ENCODE data around the gene FGF16.

Gene FGF16

DNA sequence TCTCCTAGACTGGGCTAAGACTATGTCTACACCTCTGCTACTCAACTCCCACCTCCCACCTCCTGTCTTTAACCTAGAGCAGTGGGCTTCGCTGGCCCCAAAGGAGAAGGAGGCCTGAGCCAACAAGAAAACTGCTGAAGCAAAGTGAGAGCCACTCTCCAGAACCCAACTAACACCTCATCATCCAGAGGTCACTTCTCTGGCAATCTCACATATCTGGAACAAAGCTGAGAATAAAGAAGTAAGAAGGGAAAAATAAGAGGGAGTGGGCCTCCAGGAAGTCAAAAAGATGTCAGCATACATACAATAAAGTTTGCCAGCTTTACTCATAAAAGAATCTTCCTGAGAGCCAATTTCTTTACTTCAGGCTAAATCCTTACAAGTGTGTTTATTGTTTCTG is 18.6 kb upstream of the FGF16 start:
- Histone ChIP-seq H3K4me3 (ENCODE audit: low read depth in 1 of 5, low read length in 5 of 5) (no peak overlapping the region), H3K27me3 (ENCODE audit: control insufficient read depth in 5 of 5, insufficient read depth in 4 of 5, low read length in 5 of 5) (peaks cover 0 to 6% (median 0%) of the 10 kb centered on the region in 5 donors), H3K4me1 (ENCODE audit: control insufficient read depth in 5 of 5, insufficient read depth in 5 of 5, low read length in 5 of 5) (peaks cover 0 to 11% (median 7%) of the 10 kb centered on the region in 5 donors), H3K36me3 (ENCODE audit: control insufficient read depth in 5 of 5, insufficient read depth in 5 of 5, low read length in 5 of 5) (no peaks in the 10 kb centered on the region), H3K9ac (ENCODE audit: low read length in 5 of 5) (no peak overlapping the region), H3K27ac (ENCODE audit: low read depth, low read length) (peak overlapping the region; percentile 2), H3K9me3 (ENCODE audit: control insufficient read depth in 5 of 5, low read length in 5 of 5) (no peaks in the 10 kb centered on the region)

DNA sequence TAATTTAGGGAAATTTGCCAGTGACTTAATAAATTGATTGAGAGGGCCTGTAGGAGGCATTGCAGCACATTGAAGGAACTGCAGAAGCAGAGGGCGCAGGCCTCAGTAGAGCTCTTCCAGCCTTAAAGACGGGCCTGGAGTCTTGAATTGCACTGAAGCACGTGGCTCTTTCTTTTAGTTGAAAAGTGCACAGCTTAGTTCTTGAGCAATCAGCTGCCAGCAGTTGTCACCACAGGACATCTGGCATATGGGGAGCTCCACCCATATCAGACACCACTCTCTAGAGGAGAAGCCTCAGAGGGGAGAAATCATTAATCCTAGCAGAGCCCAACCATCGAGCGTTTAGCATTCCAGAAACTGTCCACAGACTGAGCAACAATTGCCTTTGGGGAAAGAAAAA is 16.0 kb upstream of the FGF16 start:
- no peaks in the 10 kb centered on the region for H3K36me3 ChIP-seq (ENCODE audit: control insufficient read depth in 5 of 5, insufficient read depth in 5 of 5, low read length in 5 of 5)
- H3K27me3 ChIP-seq (ENCODE audit: control insufficient read depth in 5 of 5, insufficient read depth in 4 of 5, low read length in 5 of 5): peaks cover 0 to 2% (median 0%) of the 10 kb centered on the region in 5 donors
- H3K4me3 ChIP-seq (ENCODE audit: low read depth in 1 of 5, low read length in 5 of 5): no peak overlapping the region
- no peaks in the 10 kb centered on the region for H3K9me3 ChIP-seq (ENCODE audit: control insufficient read depth in 5 of 5, low read length in 5 of 5)
- no peak overlapping the region for H3K9ac ChIP-seq (ENCODE audit: low read length in 5 of 5)
- H3K27ac ChIP-seq (ENCODE audit: low read depth, low read length): no peak overlapping the region
- peaks cover 0 to 11% (median 7%) of the 10 kb centered on the region in 5 donors for H3K4me1 ChIP-seq (ENCODE audit: control insufficient read depth in 5 of 5, insufficient read depth in 5 of 5, low read length in 5 of 5)

DNA sequence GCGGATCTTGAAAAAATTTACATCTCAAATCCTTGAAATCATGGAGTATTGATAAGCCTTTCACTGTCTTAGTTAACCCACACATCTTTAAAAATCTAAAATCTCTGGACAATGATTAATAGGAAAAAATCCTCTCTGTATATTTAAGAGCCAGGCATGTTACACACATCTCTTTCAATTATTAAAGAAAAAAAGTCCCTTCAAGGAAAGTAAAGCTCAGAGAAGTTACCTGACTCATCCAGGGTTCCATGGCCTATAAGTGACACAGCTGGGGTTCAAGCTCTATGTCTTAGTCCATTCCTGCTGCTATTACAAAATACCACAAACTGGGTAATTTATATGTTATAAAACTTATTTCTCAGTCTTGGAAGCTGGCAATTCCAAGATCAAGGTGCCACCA is 14.2 kb upstream of the FGF16 start:
- H3K9me3 ChIP-seq (ENCODE audit: control insufficient read depth in 5 of 5, low read length in 5 of 5): peaks cover 0 to 2% (median 0%) of the 10 kb centered on the region in 5 donors
- no peaks in the 10 kb centered on the region for H3K36me3 ChIP-seq (ENCODE audit: control insufficient read depth in 5 of 5, insufficient read depth in 5 of 5, low read length in 5 of 5)
- H3K27ac ChIP-seq (ENCODE audit: low read depth, low read length): no peak overlapping the region
- H3K9ac ChIP-seq (ENCODE audit: low read length in 5 of 5): no peak overlapping the region
- H3K4me3 ChIP-seq (ENCODE audit: low read depth in 1 of 5, low read length in 5 of 5): no peak overlapping the region
- H3K27me3 ChIP-seq (ENCODE audit: control insufficient read depth in 5 of 5, insufficient read depth in 4 of 5, low read length in 5 of 5): peaks cover 0 to 2% (median 0%) of the 10 kb centered on the region in 5 donors
- peaks cover 0 to 14% (median 7%) of the 10 kb centered on the region in 5 donors for H3K4me1 ChIP-seq (ENCODE audit: control insufficient read depth in 5 of 5, insufficient read depth in 5 of 5, low read length in 5 of 5)

- H3K9me3 ChIP-seq (ENCODE audit: control insufficient read depth in 5 of 5, low read length in 5 of 5): peaks cover 0 to 2% (median 0%) of the 10 kb centered on the region in 5 donors
- H3K9ac ChIP-seq (ENCODE audit: low read length in 5 of 5): no peak overlapping the region
- peaks cover 0 to 11% (median 7%) of the 10 kb centered on the region in 5 donors for H3K4me1 ChIP-seq (ENCODE audit: control insufficient read depth in 5 of 5, insufficient read depth in 5 of 5, low read length in 5 of 5)
- no peaks in the 10 kb centered on the region for H3K36me3 ChIP-seq (ENCODE audit: control insufficient read depth in 5 of 5, insufficient read depth in 5 of 5, low read length in 5 of 5)
- H3K27me3 ChIP-seq (ENCODE audit: control insufficient read depth in 5 of 5, insufficient read depth in 4 of 5, low read length in 5 of 5): peaks cover 0 to 3% (median 0%) of the 10 kb centered on the region in 5 donors
- no peak overlapping the region for H3K27ac ChIP-seq (ENCODE audit: low read depth, low read length)
- no peak overlapping the region for H3K4me3 ChIP-seq (ENCODE audit: low read depth in 1 of 5, low read length in 5 of 5)
Observed at GRCh38 chrX:77434962-77435361, 12.2 kb upstream of the FGF16 start.

DNA sequence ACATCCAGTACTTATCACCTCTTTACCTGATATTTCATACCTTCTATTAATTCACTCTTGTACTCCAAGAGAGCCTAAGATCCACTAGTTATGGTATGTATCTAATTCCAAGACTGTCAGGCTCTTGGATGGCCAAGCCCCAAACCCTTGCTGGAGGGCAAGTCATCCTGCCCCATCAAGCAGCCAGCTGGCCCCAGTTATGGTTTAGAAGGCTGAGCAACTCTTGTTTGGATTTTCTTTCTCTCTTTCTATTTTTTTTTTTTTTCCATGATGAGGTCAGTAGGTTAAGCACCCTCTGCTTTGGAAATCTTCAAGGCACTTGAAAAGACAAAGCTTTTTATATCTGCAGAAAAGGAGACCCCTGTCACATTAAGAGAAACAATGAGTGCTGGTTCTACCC is 10.9 kb upstream of the FGF16 start:
- H3K4me3 ChIP-seq (ENCODE audit: low read depth in 1 of 5, low read length in 5 of 5): no peak overlapping the region
- H3K9ac ChIP-seq (ENCODE audit: low read length in 5 of 5): no peak overlapping the region
- H3K9me3 ChIP-seq (ENCODE audit: control insufficient read depth in 5 of 5, low read length in 5 of 5): peaks cover 0 to 2% (median 0%) of the 10 kb centered on the region in 5 donors
- H3K36me3 ChIP-seq (ENCODE audit: control insufficient read depth in 5 of 5, insufficient read depth in 5 of 5, low read length in 5 of 5): no peaks in the 10 kb centered on the region
- peaks cover 0 to 3% (median 0%) of the 10 kb centered on the region in 5 donors for H3K27me3 ChIP-seq (ENCODE audit: control insufficient read depth in 5 of 5, insufficient read depth in 4 of 5, low read length in 5 of 5)
- H3K27ac ChIP-seq (ENCODE audit: low read depth, low read length): no peak overlapping the region
- peaks cover 0 to 5% (median 2%) of the 10 kb centered on the region in 5 donors for H3K4me1 ChIP-seq (ENCODE audit: control insufficient read depth in 5 of 5, insufficient read depth in 5 of 5, low read length in 5 of 5)

- peaks cover 0 to 2% (median 0%) of the 10 kb centered on the region in 5 donors for H3K9me3 ChIP-seq (ENCODE audit: control insufficient read depth in 5 of 5, low read length in 5 of 5)
- H3K27me3 ChIP-seq (ENCODE audit: control insufficient read depth in 5 of 5, insufficient read depth in 4 of 5, low read length in 5 of 5): peaks cover 0 to 4% (median 0%) of the 10 kb centered on the region in 5 donors
- H3K9ac ChIP-seq (ENCODE audit: low read length in 5 of 5): no peak overlapping the region
- peaks cover 0 to 5% (median 0%) of the 10 kb centered on the region in 5 donors for H3K4me1 ChIP-seq (ENCODE audit: control insufficient read depth in 5 of 5, insufficient read depth in 5 of 5, low read length in 5 of 5)
- H3K36me3 ChIP-seq (ENCODE audit: control insufficient read depth in 5 of 5, insufficient read depth in 5 of 5, low read length in 5 of 5): no peaks in the 10 kb centered on the region
- H3K4me3 ChIP-seq (ENCODE audit: low read depth in 1 of 5, low read length in 5 of 5): no peak overlapping the region
- H3K27ac ChIP-seq (ENCODE audit: low read depth, low read length): no peak overlapping the region
Observed at GRCh38 chrX:77436682-77437081, 10.5 kb upstream of the FGF16 start.

DNA sequence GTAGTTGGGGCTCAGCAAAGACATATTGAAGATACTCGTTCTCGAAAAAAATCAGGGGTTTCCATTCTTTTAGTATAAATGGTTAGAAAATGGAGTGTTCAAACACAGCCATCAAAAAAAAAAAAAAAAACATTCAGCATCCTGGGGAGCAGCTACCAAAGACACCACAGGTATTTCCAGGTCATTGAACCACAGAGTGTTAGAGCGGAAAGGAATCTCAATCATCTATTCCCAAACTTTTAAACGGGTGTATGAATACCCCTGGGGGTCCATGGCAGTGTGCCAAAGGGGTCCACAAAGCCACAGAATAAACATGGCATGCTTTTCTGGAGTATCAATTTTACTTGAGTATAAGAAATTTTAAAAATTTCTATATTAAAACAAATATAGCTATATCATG is 6.9 kb upstream of the FGF16 start:
- Histone ChIP-seq H3K4me1 (ENCODE audit: control insufficient read depth in 5 of 5, insufficient read depth in 5 of 5, low read length in 5 of 5) (peaks cover 0 to 17% (median 0%) of the 10 kb centered on the region in 5 donors), H3K36me3 (ENCODE audit: control insufficient read depth in 5 of 5, insufficient read depth in 5 of 5, low read length in 5 of 5) (no peaks in the 10 kb centered on the region), H3K9me3 (ENCODE audit: control insufficient read depth in 5 of 5, low read length in 5 of 5) (peaks cover 0 to 2% (median 0%) of the 10 kb centered on the region in 5 donors), H3K27ac (ENCODE audit: low read depth, low read length) (no peak overlapping the region), H3K4me3 (ENCODE audit: low read depth in 1 of 5, low read length in 5 of 5) (no peak overlapping the region), H3K27me3 (ENCODE audit: control insufficient read depth in 5 of 5, insufficient read depth in 4 of 5, low read length in 5 of 5) (peaks cover 0 to 12% (median 3%) of the 10 kb centered on the region in 5 donors), H3K9ac (ENCODE audit: low read length in 5 of 5) (no peak overlapping the region)

DNA sequence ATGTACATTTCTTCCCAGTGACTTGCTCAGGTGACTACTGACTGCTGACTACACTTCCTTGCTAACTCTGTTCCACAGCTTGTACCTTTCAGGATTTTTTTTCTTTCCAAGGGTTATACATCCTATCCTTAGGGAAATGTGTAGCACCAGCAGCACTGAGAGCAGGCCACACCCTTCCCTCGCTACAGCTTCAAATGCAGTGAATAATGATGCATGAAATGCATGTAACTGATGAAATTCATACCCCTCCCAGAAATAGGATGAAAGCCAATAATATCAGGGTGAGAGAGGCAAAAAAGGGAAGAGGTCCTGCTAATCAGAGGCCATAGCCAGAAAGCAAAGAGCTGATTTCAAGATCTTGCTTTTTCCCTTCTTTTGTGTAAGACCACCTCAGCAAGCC is 6.2 kb upstream of the FGF16 start:
- H3K9me3 ChIP-seq (ENCODE audit: control insufficient read depth in 5 of 5, low read length in 5 of 5): peaks cover 0 to 2% (median 0%) of the 10 kb centered on the region in 5 donors
- H3K27ac ChIP-seq (ENCODE audit: low read depth, low read length): no peak overlapping the region
- H3K36me3 ChIP-seq (ENCODE audit: control insufficient read depth in 5 of 5, insufficient read depth in 5 of 5, low read length in 5 of 5): no peaks in the 10 kb centered on the region
- H3K9ac ChIP-seq (ENCODE audit: low read length in 5 of 5): no peak overlapping the region
- peaks cover under 1 to 17% (median 5%) of the 10 kb centered on the region in 5 donors for H3K27me3 ChIP-seq (ENCODE audit: control insufficient read depth in 5 of 5, insufficient read depth in 4 of 5, low read length in 5 of 5)
- peaks cover 0 to 22% (median 3%) of the 10 kb centered on the region in 5 donors for H3K4me1 ChIP-seq (ENCODE audit: control insufficient read depth in 5 of 5, insufficient read depth in 5 of 5, low read length in 5 of 5)
- no peak overlapping the region for H3K4me3 ChIP-seq (ENCODE audit: low read depth in 1 of 5, low read length in 5 of 5)

- H3K9ac ChIP-seq (ENCODE audit: low read length in 5 of 5): no peak overlapping the region
- no peak overlapping the region for H3K27ac ChIP-seq (ENCODE audit: low read depth, low read length)
- H3K36me3 ChIP-seq (ENCODE audit: control insufficient read depth in 5 of 5, insufficient read depth in 5 of 5, low read length in 5 of 5): no peaks in the 10 kb centered on the region
- peaks cover 0 to 2% (median 0%) of the 10 kb centered on the region in 5 donors for H3K9me3 ChIP-seq (ENCODE audit: control insufficient read depth in 5 of 5, low read length in 5 of 5)
- H3K4me1 ChIP-seq (ENCODE audit: control insufficient read depth in 5 of 5, insufficient read depth in 5 of 5, low read length in 5 of 5): peaks cover 0 to 27% (median 8%) of the 10 kb centered on the region in 5 donors
- no peak overlapping the region for H3K4me3 ChIP-seq (ENCODE audit: low read depth in 1 of 5, low read length in 5 of 5)
- peaks cover 3 to 17% (median 5%) of the 10 kb centered on the region in 5 donors for H3K27me3 ChIP-seq (ENCODE audit: control insufficient read depth in 5 of 5, insufficient read depth in 4 of 5, low read length in 5 of 5)
Observed at GRCh38 chrX:77441479-77441878, 5.7 kb upstream of the FGF16 start.

DNA sequence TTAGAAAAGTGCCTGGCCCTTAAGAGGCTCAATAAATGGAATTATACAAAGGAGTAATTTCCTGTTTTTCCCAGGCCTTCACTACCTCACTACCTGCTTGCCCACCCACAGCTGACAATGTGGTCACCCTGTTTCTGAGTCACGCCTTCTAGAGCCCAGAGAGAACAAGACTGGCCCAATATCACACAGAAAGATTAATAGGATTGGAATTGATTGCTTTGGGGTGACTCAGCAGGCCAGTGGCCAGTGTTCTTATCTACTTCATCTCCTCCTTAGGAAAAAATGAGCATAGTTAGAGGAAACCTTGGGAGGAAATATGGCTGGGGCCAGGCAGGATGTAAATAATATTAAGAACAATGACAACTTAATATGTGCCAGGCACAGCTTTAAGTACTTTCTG is 4.5 kb upstream of the FGF16 start:
- no peak overlapping the region for H3K9ac ChIP-seq (ENCODE audit: low read length in 5 of 5)
- no peak overlapping the region for H3K4me3 ChIP-seq (ENCODE audit: low read depth in 1 of 5, low read length in 5 of 5)
- H3K27me3 ChIP-seq (ENCODE audit: control insufficient read depth in 5 of 5, insufficient read depth in 4 of 5, low read length in 5 of 5): peaks cover 5 to 21% (median 6%) of the 10 kb centered on the region in 5 donors
- H3K9me3 ChIP-seq (ENCODE audit: control insufficient read depth in 5 of 5, low read length in 5 of 5): no peaks in the 10 kb centered on the region
- peaks cover 0 to 31% (median 19%) of the 10 kb centered on the region in 5 donors for H3K4me1 ChIP-seq (ENCODE audit: control insufficient read depth in 5 of 5, insufficient read depth in 5 of 5, low read length in 5 of 5)
- H3K36me3 ChIP-seq (ENCODE audit: control insufficient read depth in 5 of 5, insufficient read depth in 5 of 5, low read length in 5 of 5): no peaks in the 10 kb centered on the region
- H3K27ac ChIP-seq (ENCODE audit: low read depth, low read length): no peak overlapping the region
